Measurements from ENCODE around the gene PLA2G2F. TPM values are rescaled to one million over a fixed set of nuclear protein-coding genes. Genes with fewer than 3 reads are reported as not detected.
A peak's percentile ranks its signal among the peaks of the same experiment; 100 is the strongest.

The PLA2G2F gene
- total and polyA plus RNA-seq, 2 of the 8 experiments (the other 6 are each of a cell fraction or from before 2014, with no cell fraction given), result not detected

- H4K8ac ChIP-seq (ENCODE audit: extremely low read depth, insufficient read depth, low read length), result peak overlapping the region; percentile 1; the same call in 1 of the 2 replicates
- no peak overlapping the region for H2BK120ac ChIP-seq (replicated peaks; ENCODE audit: low read depth, low read length)
- peaks cover 0 to 5% (median 0%) of the 10 kb centered on the region in 4 experiments; a peak in 2 of 7 replicates for H3K4me1 ChIP-seq (replicated peaks in 1 of 4; ENCODE audit: control insufficient read depth in 3 of 4, insufficient read depth in 4 of 4, low read length in 3 of 4)
- no peak overlapping the region for H2AFZ ChIP-seq (ENCODE audit: low read length)
- H3K23me2 ChIP-seq (ENCODE audit: low read depth, low read length), result no peaks in the 10 kb centered on the region
- no peaks in the 10 kb centered on the region for H3K36me3 ChIP-seq (ENCODE audit: control insufficient read depth in 2 of 4, insufficient read depth in 4 of 4, low read length in 3 of 4)
- no peak overlapping the region for H3K4ac ChIP-seq (replicated peaks; ENCODE audit: insufficient read length, low read depth, low read length)
- H3K23ac ChIP-seq (ENCODE audit: insufficient read length), result no peak overlapping the region
- no peak overlapping the region for H2BK15ac ChIP-seq (ENCODE audit: low read length)
- no peak for DNase-seq (ENCODE audit: low read depth in 1 of 2, low spot score in 2 of 2)
- H3K14ac ChIP-seq (ENCODE audit: insufficient read length), result no peak overlapping the region
- peak overlapping the region; percentile 93; the same call in 1 of the 2 replicates for H2BK12ac ChIP-seq (ENCODE audit: low read depth, low read length)
- H3K79me2 ChIP-seq (ENCODE audit: control insufficient read depth in 1 of 2, insufficient read depth in 2 of 2, low read length in 2 of 2), result no peaks in the 10 kb centered on the region
- H3K4me3 ChIP-seq (ENCODE audit: extremely low read depth in 1 of 4, insufficient read depth in 2 of 4, low read depth in 3 of 4, low read length in 4 of 4), result no peak overlapping the region
- no peak overlapping the region for H4K91ac ChIP-seq (replicated peaks; ENCODE audit: insufficient read length, low read length)
- no peak overlapping the region for H2BK20ac ChIP-seq (ENCODE audit: low read length)
- no peak overlapping the region for H3K9ac ChIP-seq (replicated peaks in 1 of 4; ENCODE audit: extremely low read depth in 1 of 4, low read depth in 3 of 4, low read length in 3 of 4)
- H4K5ac ChIP-seq (ENCODE audit: insufficient read length, low read depth, low read length), result no peak overlapping the region
- H3K4me2 ChIP-seq (ENCODE audit: insufficient read depth in 1 of 2, low read depth in 2 of 2, low read length in 2 of 2), result no peak overlapping the region
- peaks cover 0 to 1% of the 10 kb centered on the region in 2 experiments for H4K20me1 ChIP-seq (replicated peaks in 1 of 2; ENCODE audit: control insufficient read depth in 1 of 2, insufficient read depth in 2 of 2, low read length in 2 of 2)
- H2AK5ac ChIP-seq (ENCODE audit: low read depth, low read length), result no peak overlapping the region; the same call in 1 of the 2 replicates
- CTCF ChIA-PET (ENCODE audit: partially characterized antibody), result interaction anchor here (0.6 to 8.4 kb wide), 43 partner anchors 8 to 327 kb away, joined by 3 to 89 read pairs (median 5); partner anchors contain the start of genes PLA2G2A and PLA2G2D
- H3K79me1 ChIP-seq (ENCODE audit: low read depth, low read length), result no peaks in the 10 kb centered on the region; the same call in 1 of the 2 replicates
- POLR2A ChIA-PET (ENCODE audit: partially characterized antibody), result no interaction called here
- no peak overlapping the region for H3K18ac ChIP-seq (ENCODE audit: extremely low read depth, low read length)
- H3K9me3 ChIP-seq (ENCODE audit: insufficient read depth in 2 of 2, low read depth in 1 of 2, low read length in 1 of 2), result peaks cover 0 to 4% of the 10 kb centered on the region in 2 experiments; a peak in 2 of 4 replicates
- H2BK5ac ChIP-seq (ENCODE audit: low read depth, low read length), result no peak overlapping the region
- no peaks in the 10 kb centered on the region for H3K27me3 ChIP-seq (replicated peaks in 1 of 4; ENCODE audit: control insufficient read depth in 3 of 4, extremely low read depth in 1 of 4, insufficient read depth in 3 of 4, low read length in 3 of 4)
- no peak overlapping the region for H3K56ac ChIP-seq (replicated peaks; ENCODE audit: insufficient read length, low read depth, low read length)
- H3K27ac ChIP-seq (ENCODE audit: low read depth, low read length), result no peak overlapping the region
- no peak for FAIRE-seq
- 82% methylated on average over 17 of the region's 17 CpGs; no CpG with 5 or more reads in 1 of the 2 experiments for WGBS, 2 experiments (ENCODE audit: extremely low coverage in 1 of 2, insufficient coverage in 1 of 2, insufficient read length in 1 of 2, insufficient replicate concordance in 2 of 2, low coverage in 1 of 2, low lambda C conversion rate in 2 of 2, missing lambda C conversion rate in 1 of 2)
- no peak for TF ChIP-seq ATF2 (IDR thresholded peaks at IDR 0.05; ENCODE audit: low read length)
- TF ChIP-seq GTF2F1 (IDR thresholded peaks at IDR 0.05; ENCODE audit: borderline replicate concordance, low read depth, low read length), result no peak
- no peak for TF ChIP-seq POLR2AphosphoS5 (IDR thresholded peaks at IDR 0.05; ENCODE audit: low read depth, low read length)
- no peak for TF ChIP-seq FOSL1 (IDR thresholded peaks at IDR 0.05; ENCODE audit: insufficient read depth, low read depth, low read length)
- TF ChIP-seq SIRT6 (IDR thresholded peaks at IDR 0.05; ENCODE audit: low read length), result no peak
- TF ChIP-seq ASH2L (IDR thresholded peaks at IDR 0.05; ENCODE audit: low read length), result no peak
- TF ChIP-seq HDAC2 (IDR thresholded peaks at IDR 0.05; ENCODE audit: borderline replicate concordance in 1 of 2, low read depth in 2 of 2, low read length in 2 of 2), result no peak
- no peak for TF ChIP-seq CBX8 (IDR thresholded peaks at IDR 0.05; ENCODE audit: borderline replicate concordance, low read depth, low read length)
- TF ChIP-seq USF2 (IDR thresholded peaks at IDR 0.05; ENCODE audit: low read length), result no peak
- no peak for TF ChIP-seq PHF8 (conservative IDR thresholded peaks at IDR 0.05; ENCODE audit: low read depth, low read length)
- no peak for TF ChIP-seq KDM5A (IDR thresholded peaks at IDR 0.05; ENCODE audit: low read length)
Measured at GRCh38 chr1:20166051-20166450, 26.9 kb downstream of the PLA2G2F start.
